HCT116 (cell line): ENCODE results near the gene DMBT1. TPM values are rescaled to one million over a fixed set of nuclear protein-coding genes. Genes with fewer than 3 reads are reported as not detected.

Experiments used
- ATAC-seq: fragments of 200-7000 bp; cut with Tn5 transposase; 2 replicates; pipeline ENCODE4 v1.9.1; 2020; ENCODE audit warnings: mild to moderate bottlenecking, moderate library complexity
- BruUV-seq: library from RNA; stranded (reverse); fragments of 400-500 nt; replicated peaks from 2 replicates; lab custom pipeline; 2021; lab: Mats Ljungman, UMichigan
- CTCF ChIA-PET: fragments of 300-600 bp; sonication (Branson Sonifier 250); formaldehyde crosslinking; loops from one replicate; lab custom pipeline; 2021; ENCODE audit warnings: antibody characterized with exemption; lab: Charles Lee
- POLR2A ChIA-PET: fragments of 300-600, 350-600 bp; sonication (Branson Sonifier 250); formaldehyde crosslinking; loops from one replicate; lab custom pipeline; 2021; ENCODE audit warnings: antibody characterized with exemption; lab: Charles Lee
- RAD21 ChIA-PET, 2 experiments: fragments of 300-600 bp; sonication (Branson Sonifier 250); formaldehyde crosslinking; loops; one replicate each; lab custom pipeline; 2023; ENCODE audit warnings: low total read pairs in 2 of 2; ENCODE audit not compliant: uncharacterized antibody in 2 of 2, unreplicated experiment in 2 of 2, low non-redundant PET in 1 of 2; lab: Charles Lee
- DNase-seq: peaks from one replicate; pipeline ENCODE4 v3.0.0-alpha.2; 2010; ENCODE audit warnings: low read depth, low spot score
- H2AFZ ChIP-seq: fragments of 200-600 bp; shearing (Covaris generic), sonication (generic); 2 replicates; pipeline ENCODE4 v1.6.1; 2017; ENCODE audit warnings: low read depth, mixed run types, mixed read lengths, antibody characterized with exemption, low read length; ENCODE audit not compliant: poor library complexity, severe bottlenecking
- H3K27ac ChIP-seq: 2 replicates; pipeline ENCODE4 v1.5.1; 2012; ENCODE audit warnings: low read depth, low read length
- H3K27me3 ChIP-seq: fragments of 200-600 bp; sonication (generic); 2 replicates; pipeline ENCODE4 v1.6.1; 2016; ENCODE audit warnings: mixed run types, low read length, mixed read lengths; ENCODE audit not compliant: insufficient read depth
- H3K36me3 ChIP-seq, 2 experiments: fragments of 200-500 bp in 1 of 2; fragments of 200-600 bp in 1 of 2; sonication (Bioruptor generic) in 1 of 2; sonication (generic) in 1 of 2; 2 replicates each; pipeline versions ENCODE4 v1.5.1 to v1.6.1; 2014 to 2016; ENCODE audit warnings: low read length in 2 of 2, inconsistent platforms in 1 of 2, mixed read lengths in 1 of 2, mixed run types in 1 of 2; ENCODE audit not compliant: insufficient read depth in 2 of 2, control insufficient read depth in 1 of 2
- H3K4me1 ChIP-seq, 2 experiments: fragments of 200-600 bp in 1 of 2; sonication (generic) in 1 of 2; 2 replicates each; pipeline versions ENCODE4 v1.5.1 to v1.6.1; 2012 to 2017; ENCODE audit warnings: low read length in 2 of 2, inconsistent platforms in 1 of 2, mild to moderate bottlenecking in 1 of 2, mixed read lengths in 1 of 2, mixed run types in 1 of 2, moderate library complexity in 1 of 2; ENCODE audit not compliant: insufficient read depth in 2 of 2, control insufficient read depth in 1 of 2
- H3K4me2 ChIP-seq: fragments of 200-600 bp; sonication (generic); 2 replicates; pipeline ENCODE4 v1.6.1; 2017; ENCODE audit warnings: mixed run types, low read length, mixed read lengths
- H3K4me3 ChIP-seq, 2 experiments: fragments of 200-600 bp in 1 of 2; sonication (generic) in 1 of 2; replicated peaks in 1 of 2; 2 replicates each; pipeline ENCODE4 v1.5.1; 2011 to 2016; ENCODE audit warnings: low read length in 2 of 2, control low read depth in 1 of 2, low read depth in 1 of 2, mild to moderate bottlenecking in 1 of 2, mixed read lengths in 1 of 2, mixed run types in 1 of 2
- H3K79me2 ChIP-seq: fragments of 200-600 bp; sonication (generic); 2 replicates; pipeline ENCODE4 v1.6.1; 2017; ENCODE audit warnings: mild to moderate bottlenecking, mixed run types, low read length, moderate library complexity, mixed read lengths; ENCODE audit not compliant: insufficient read depth
- H3K9ac ChIP-seq: fragments of 200-600 bp; sonication (generic); 2 replicates; pipeline ENCODE4 v1.6.1; 2016; ENCODE audit warnings: low read length, mixed read lengths
- H3K9me2 ChIP-seq: fragments of 200-600 bp; sonication (generic), shearing (Covaris generic); 2 replicates; pipeline ENCODE4 v1.6.1; 2017; ENCODE audit warnings: mixed run types, mild to moderate bottlenecking, moderate library complexity; ENCODE audit not compliant: insufficient read depth
- H3K9me3 ChIP-seq, 2 experiments: fragments of 200-500 bp in 1 of 2; fragments of 200-600 bp in 1 of 2; sonication (Bioruptor generic) in 1 of 2; sonication (generic) in 1 of 2; 2 replicates each; pipeline ENCODE4 v1.6.1; 2014 to 2017; ENCODE audit warnings: low read length in 2 of 2, mixed read lengths in 2 of 2, inconsistent platforms in 1 of 2, low read depth in 1 of 2, mild to moderate bottlenecking in 1 of 2, mixed run types in 1 of 2, moderate library complexity in 1 of 2; ENCODE audit not compliant: control insufficient read depth in 1 of 2, insufficient read depth in 1 of 2
- H4K20me1 ChIP-seq: fragments of 200-600 bp; sonication (generic), shearing (Covaris generic); 2 replicates; pipeline ENCODE4 v1.6.1; 2017; ENCODE audit warnings: mixed run types, mild to moderate bottlenecking, moderate library complexity; ENCODE audit not compliant: insufficient read depth
- CBX3 ChIP-seq: IDR thresholded peaks from 2 replicates; pipeline ENCODE4 v1.6.1; 2012; ENCODE audit warnings: low read depth
- CEBPB ChIP-seq: IDR thresholded peaks from 2 replicates; pipeline ENCODE4 v1.6.1; 2012; ENCODE audit warnings: low read depth
- EGR1 ChIP-seq: IDR thresholded peaks from 2 replicates; pipeline ENCODE4 v1.6.1; 2012; ENCODE audit warnings: low read depth
- ELF1 ChIP-seq: IDR thresholded peaks from 2 replicates; pipeline ENCODE4 v1.6.1; 2012; ENCODE audit warnings: low read depth, borderline replicate concordance
- EZH2 ChIP-seq: fragments of 200-600 bp; sonication (generic); IDR thresholded peaks from 2 replicates; pipeline ENCODE4 v1.6.1; 2017; ENCODE audit warnings: antibody characterized with exemption, mixed run types
- EZH2phosphoT487 ChIP-seq: fragments of 200-600 bp; IDR thresholded peaks from 2 replicates; pipeline ENCODE4 v1.6.1; 2018; ENCODE audit warnings: antibody characterized with exemption, borderline replicate concordance
- FOSL1 ChIP-seq: IDR thresholded peaks from 2 replicates; pipeline ENCODE4 v1.6.1; 2012; ENCODE audit warnings: low read depth
- POLR2A ChIP-seq: IDR thresholded peaks from 2 replicates; pipeline ENCODE4 v1.7.0; 2011; ENCODE audit warnings: borderline replicate concordance; ENCODE audit not compliant: insufficient read depth, insufficient read length; ENCODE audit errors: extremely low read depth
- POLR2AphosphoS5 ChIP-seq: IDR thresholded peaks from 2 replicates; pipeline ENCODE4 v1.6.1; 2011; ENCODE audit warnings: mild to moderate bottlenecking, low read depth, low read length, moderate library complexity
- RAD21 ChIP-seq: IDR thresholded peaks from 2 replicates; pipeline ENCODE4 v1.6.1; 2012; ENCODE audit warnings: low read depth, mild to moderate bottlenecking
- SIN3A ChIP-seq: IDR thresholded peaks from 2 replicates; pipeline ENCODE4 v1.6.1; 2012; ENCODE audit warnings: low read depth
- SP1 ChIP-seq: IDR thresholded peaks from 2 replicates; pipeline ENCODE4 v1.6.1; 2012; ENCODE audit warnings: low read depth
- SRF ChIP-seq: IDR thresholded peaks from 2 replicates; pipeline ENCODE4 v1.6.1; 2012; ENCODE audit warnings: low read depth
- YY1 ChIP-seq: IDR thresholded peaks from 2 replicates; pipeline ENCODE4 v1.6.1; 2011; ENCODE audit warnings: low read length, low read depth, moderate library complexity, mild to moderate bottlenecking; ENCODE audit not compliant: insufficient replicate concordance; ENCODE audit errors: extremely low read depth
- ZFX ChIP-seq: fragments of 450-650 bp; IDR thresholded peaks from 2 replicates; pipeline ENCODE4 v1.6.1; 2017
- ZNF274 ChIP-seq: fragments of 200-500 bp; sonication (Bioruptor generic); IDR thresholded peaks from 2 replicates; pipeline ENCODE4 v1.6.1; 2014; ENCODE audit warnings: mild to moderate bottlenecking, low read depth, low read length, inconsistent platforms
- intact Hi-C: fragments of 100-400 bp; cut with micrococcal nuclease; formaldehyde crosslinking; loops from 2 replicates; pipeline ENCODE4 v1.10.0; 2022
- total RNA-seq: library from RNA; stranded (reverse); gene quantifications from one replicate; pipeline ENCODE4 v1.2.1, GENCODE V29; 2021; ENCODE audit not compliant: unreplicated experiment
- TF ChIP-seq, protein P1 (sequence below): IDR thresholded peaks from 2 replicates; pipeline ENCODE4 v1.6.1; 2011; ENCODE audit warnings: mild to moderate bottlenecking, low read length, moderate library complexity; ENCODE audit not compliant: insufficient replicate concordance; ENCODE audit errors: extremely low read depth
- TF ChIP-seq, protein P2 (sequence below): IDR thresholded peaks from 2 replicates; pipeline ENCODE4 v1.6.1; 2012; ENCODE audit warnings: low read depth
- TF ChIP-seq, protein P3 (sequence below): IDR thresholded peaks from 2 replicates; pipeline ENCODE4 v1.6.1; 2012
- TF ChIP-seq, protein P4 (sequence below): IDR thresholded peaks from 2 replicates; pipeline ENCODE4 v1.6.1; 2012

The DMBT1 gene
- total RNA-seq, 1 experiment from 2014 or later = 0.17 TPM

DNA sequence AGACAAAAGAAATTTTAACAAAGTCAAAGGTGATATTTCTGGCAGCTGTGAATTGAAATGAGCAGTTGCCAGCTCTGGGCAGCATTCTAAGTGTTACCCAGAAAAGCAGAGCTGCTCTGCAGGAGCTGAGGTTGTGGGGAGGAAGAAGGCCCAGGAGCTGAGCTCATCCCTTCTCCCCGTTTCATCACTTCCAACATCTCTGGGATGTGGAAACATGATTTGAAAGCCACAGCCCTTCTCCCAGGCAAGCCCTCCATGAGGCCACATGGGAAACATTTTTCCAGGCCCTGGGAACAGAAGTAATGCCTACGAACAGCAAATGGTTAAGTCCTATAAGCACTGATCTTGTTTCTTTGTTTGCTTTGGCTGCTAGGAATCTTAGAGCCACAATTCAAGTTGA lies 10.9 kb upstream of the DMBT1 start:
- no peaks in the 10 kb centered on the region for H3K79me2 ChIP-seq
- no peaks in the 10 kb centered on the region for H3K27me3 ChIP-seq
- no peaks in the 10 kb centered on the region for H3K36me3 ChIP-seq
- DNase-seq (no peak), ATAC-seq (no peak)
- H4K20me1 ChIP-seq = no peaks in the 10 kb centered on the region
- no peaks in the 10 kb centered on the region for H3K9me3 ChIP-seq
- RAD21 ChIA-PET = no interaction called here
- no peak overlapping the region for H2AFZ ChIP-seq
- no peak overlapping the region for H3K27ac ChIP-seq
- POLR2A ChIA-PET = no interaction called here
- H3K9me2 ChIP-seq = no peaks in the 10 kb centered on the region
- CTCF ChIA-PET = no interaction called here
- H3K9ac ChIP-seq = no peak overlapping the region
- TF ChIP-seq, protein P1, sequence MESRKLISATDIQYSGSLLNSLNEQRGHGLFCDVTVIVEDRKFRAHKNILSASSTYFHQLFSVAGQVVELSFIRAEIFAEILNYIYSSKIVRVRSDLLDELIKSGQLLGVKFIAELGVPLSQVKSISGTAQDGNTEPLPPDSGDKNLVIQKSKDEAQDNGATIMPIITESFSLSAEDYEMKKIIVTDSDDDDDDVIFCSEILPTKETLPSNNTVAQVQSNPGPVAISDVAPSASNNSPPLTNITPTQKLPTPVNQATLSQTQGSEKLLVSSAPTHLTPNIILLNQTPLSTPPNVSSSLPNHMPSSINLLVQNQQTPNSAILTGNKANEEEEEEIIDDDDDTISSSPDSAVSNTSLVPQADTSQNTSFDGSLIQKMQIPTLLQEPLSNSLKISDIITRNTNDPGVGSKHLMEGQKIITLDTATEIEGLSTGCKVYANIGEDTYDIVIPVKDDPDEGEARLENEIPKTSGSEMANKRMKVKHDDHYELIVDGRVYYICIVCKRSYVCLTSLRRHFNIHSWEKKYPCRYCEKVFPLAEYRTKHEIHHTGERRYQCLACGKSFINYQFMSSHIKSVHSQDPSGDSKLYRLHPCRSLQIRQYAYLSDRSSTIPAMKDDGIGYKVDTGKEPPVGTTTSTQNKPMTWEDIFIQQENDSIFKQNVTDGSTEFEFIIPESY = no peak
- no peak for TF ChIP-seq SRF
- no peak for TF ChIP-seq EGR1
- TF ChIP-seq, protein P2, sequence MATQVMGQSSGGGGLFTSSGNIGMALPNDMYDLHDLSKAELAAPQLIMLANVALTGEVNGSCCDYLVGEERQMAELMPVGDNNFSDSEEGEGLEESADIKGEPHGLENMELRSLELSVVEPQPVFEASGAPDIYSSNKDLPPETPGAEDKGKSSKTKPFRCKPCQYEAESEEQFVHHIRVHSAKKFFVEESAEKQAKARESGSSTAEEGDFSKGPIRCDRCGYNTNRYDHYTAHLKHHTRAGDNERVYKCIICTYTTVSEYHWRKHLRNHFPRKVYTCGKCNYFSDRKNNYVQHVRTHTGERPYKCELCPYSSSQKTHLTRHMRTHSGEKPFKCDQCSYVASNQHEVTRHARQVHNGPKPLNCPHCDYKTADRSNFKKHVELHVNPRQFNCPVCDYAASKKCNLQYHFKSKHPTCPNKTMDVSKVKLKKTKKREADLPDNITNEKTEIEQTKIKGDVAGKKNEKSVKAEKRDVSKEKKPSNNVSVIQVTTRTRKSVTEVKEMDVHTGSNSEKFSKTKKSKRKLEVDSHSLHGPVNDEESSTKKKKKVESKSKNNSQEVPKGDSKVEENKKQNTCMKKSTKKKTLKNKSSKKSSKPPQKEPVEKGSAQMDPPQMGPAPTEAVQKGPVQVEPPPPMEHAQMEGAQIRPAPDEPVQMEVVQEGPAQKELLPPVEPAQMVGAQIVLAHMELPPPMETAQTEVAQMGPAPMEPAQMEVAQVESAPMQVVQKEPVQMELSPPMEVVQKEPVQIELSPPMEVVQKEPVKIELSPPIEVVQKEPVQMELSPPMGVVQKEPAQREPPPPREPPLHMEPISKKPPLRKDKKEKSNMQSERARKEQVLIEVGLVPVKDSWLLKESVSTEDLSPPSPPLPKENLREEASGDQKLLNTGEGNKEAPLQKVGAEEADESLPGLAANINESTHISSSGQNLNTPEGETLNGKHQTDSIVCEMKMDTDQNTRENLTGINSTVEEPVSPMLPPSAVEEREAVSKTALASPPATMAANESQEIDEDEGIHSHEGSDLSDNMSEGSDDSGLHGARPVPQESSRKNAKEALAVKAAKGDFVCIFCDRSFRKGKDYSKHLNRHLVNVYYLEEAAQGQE = no peak
- no peak for TF ChIP-seq CEBPB
- TF ChIP-seq EZH2 = no peak
- TF ChIP-seq SP1 = no peak
- no peak for TF ChIP-seq SIN3A
- no peak for TF ChIP-seq FOSL1
- no peak for TF ChIP-seq YY1
- TF ChIP-seq ELF1 = no peak
- TF ChIP-seq POLR2AphosphoS5 = no peak
- no peak for TF ChIP-seq ZFX
- no peak for TF ChIP-seq RAD21
- TF ChIP-seq CBX3 = no peak
- TF ChIP-seq, protein P3, sequence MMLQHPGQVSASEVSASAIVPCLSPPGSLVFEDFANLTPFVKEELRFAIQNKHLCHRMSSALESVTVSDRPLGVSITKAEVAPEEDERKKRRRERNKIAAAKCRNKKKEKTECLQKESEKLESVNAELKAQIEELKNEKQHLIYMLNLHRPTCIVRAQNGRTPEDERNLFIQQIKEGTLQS = no peak
- TF ChIP-seq EZH2phosphoT487 = no peak
- no peak for TF ChIP-seq POLR2A
- TF ChIP-seq ZNF274 = no peak
- TF ChIP-seq, protein P4, sequence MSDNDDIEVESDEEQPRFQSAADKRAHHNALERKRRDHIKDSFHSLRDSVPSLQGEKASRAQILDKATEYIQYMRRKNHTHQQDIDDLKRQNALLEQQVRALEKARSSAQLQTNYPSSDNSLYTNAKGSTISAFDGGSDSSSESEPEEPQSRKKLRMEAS = no peak
- H3K4me2 ChIP-seq = no peak overlapping the region
- no peaks in the 10 kb centered on the region for H3K4me1 ChIP-seq
- no TSS peak for BruUV-seq
- H3K4me3 ChIP-seq = no peak overlapping the region
- intact Hi-C loops = no loop called here
